Nephron progenitor cell (in vitro differentiated cells): ENCODE results near the gene TSKS.

ENCODE experiments used
- DNase-seq: peaks from one replicate; pipeline ENCODE4 v3.0.0; 2021
- H3K27ac Mint-ChIP-seq: 2 replicates; pipeline ENCODE4 v1.8.0; 2021; ENCODE audit warnings: mild to moderate bottlenecking, moderate library complexity, mixed read lengths
- H3K27me3 Mint-ChIP-seq: 2 replicates; pipeline ENCODE4 v1.8.0; 2021; ENCODE audit warnings: mild to moderate bottlenecking, low read depth, mixed read lengths; ENCODE audit not compliant: poor library complexity
- H3K36me3 Mint-ChIP-seq: 2 replicates; pipeline ENCODE4 v1.8.0; 2021; ENCODE audit warnings: low read depth, mixed read lengths
- H3K4me1 Mint-ChIP-seq: 2 replicates; pipeline ENCODE4 v1.8.0; 2021; ENCODE audit warnings: mixed read lengths
- H3K4me3 Mint-ChIP-seq: 2 replicates; pipeline ENCODE4 v1.8.0; 2021; ENCODE audit warnings: mild to moderate bottlenecking, moderate library complexity, mixed read lengths
- H3K9me3 Mint-ChIP-seq: 2 replicates; pipeline ENCODE4 v1.8.0; 2021; ENCODE audit warnings: mild to moderate bottlenecking, moderate library complexity, mixed read lengths
- TF ChIP-seq, protein P1 (sequence below): fragments of 200-600 bp; sonication (generic); IDR thresholded peaks from 2 replicates; pipeline ENCODE4 v1.5.0; 2021; ENCODE audit warnings: antibody characterized with exemption

The TSKS gene

DNA sequence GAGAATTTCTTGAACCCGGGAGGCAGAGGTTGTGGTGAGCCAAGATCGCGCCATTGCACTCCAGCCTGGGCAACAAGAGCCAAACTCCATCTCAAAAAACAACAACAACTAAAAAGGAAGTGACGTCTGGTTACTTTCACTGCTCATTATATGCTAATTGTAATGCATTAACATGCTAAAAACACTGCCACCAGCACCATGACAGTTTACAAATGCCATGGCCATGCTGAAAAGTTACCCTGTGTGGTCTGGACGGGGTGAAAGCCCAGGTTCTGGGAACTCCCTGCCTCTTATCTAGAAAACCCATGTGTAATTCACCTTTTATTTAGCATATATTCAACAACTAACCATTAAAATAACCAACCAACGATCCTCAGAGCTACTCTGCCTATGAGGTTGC is 44.1 kb downstream of the TSKS start:
- Mint-ChIP-seq H3K9me3 (peaks cover 5% of the 10 kb centered on the region), H3K27ac (no peak overlapping the region)

DNA sequence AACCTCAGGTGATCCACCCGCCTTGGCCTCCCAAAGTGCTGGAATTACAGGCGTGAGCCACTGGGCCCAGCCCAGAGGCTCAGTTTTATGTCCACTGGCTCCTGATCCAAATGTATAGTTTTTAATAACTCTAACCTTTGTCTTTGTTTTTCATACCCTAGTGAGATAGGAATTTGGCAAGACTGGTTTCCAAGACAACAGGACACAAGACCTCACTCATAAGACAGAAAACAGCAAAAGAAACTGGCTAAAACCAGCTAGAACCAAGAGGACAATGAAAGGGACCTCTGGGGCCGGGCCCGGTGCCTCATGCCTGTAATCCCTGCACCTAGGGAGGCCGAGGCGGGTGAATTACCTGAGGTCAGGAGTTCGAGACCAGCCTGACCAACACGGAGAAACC is 44.6 kb downstream of the TSKS start:
- Mint-ChIP-seq H3K4me3 (no peak overlapping the region), H3K36me3 (peaks cover 19% of the 10 kb centered on the region), H3K9me3 (peaks cover 4% of the 10 kb centered on the region), H3K4me1 (peaks cover 5% of the 10 kb centered on the region), H3K27me3 (no peaks in the 10 kb centered on the region), H3K27ac (no peak overlapping the region)
- TF ChIP-seq, protein P1, sequence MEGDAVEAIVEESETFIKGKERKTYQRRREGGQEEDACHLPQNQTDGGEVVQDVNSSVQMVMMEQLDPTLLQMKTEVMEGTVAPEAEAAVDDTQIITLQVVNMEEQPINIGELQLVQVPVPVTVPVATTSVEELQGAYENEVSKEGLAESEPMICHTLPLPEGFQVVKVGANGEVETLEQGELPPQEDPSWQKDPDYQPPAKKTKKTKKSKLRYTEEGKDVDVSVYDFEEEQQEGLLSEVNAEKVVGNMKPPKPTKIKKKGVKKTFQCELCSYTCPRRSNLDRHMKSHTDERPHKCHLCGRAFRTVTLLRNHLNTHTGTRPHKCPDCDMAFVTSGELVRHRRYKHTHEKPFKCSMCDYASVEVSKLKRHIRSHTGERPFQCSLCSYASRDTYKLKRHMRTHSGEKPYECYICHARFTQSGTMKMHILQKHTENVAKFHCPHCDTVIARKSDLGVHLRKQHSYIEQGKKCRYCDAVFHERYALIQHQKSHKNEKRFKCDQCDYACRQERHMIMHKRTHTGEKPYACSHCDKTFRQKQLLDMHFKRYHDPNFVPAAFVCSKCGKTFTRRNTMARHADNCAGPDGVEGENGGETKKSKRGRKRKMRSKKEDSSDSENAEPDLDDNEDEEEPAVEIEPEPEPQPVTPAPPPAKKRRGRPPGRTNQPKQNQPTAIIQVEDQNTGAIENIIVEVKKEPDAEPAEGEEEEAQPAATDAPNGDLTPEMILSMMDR = no peak
- DNase-seq = no peak

More for the DNA sequence above, 44.1 kb downstream of the TSKS start:
- no peak for DNase-seq
- H3K27me3 Mint-ChIP-seq = peaks cover 3% of the 10 kb centered on the region
- TF ChIP-seq, protein P1 = no peak
- peaks cover 5% of the 10 kb centered on the region for H3K4me1 Mint-ChIP-seq
- H3K4me3 Mint-ChIP-seq = no peak overlapping the region
- peaks cover 14% of the 10 kb centered on the region for H3K36me3 Mint-ChIP-seq

DNA sequence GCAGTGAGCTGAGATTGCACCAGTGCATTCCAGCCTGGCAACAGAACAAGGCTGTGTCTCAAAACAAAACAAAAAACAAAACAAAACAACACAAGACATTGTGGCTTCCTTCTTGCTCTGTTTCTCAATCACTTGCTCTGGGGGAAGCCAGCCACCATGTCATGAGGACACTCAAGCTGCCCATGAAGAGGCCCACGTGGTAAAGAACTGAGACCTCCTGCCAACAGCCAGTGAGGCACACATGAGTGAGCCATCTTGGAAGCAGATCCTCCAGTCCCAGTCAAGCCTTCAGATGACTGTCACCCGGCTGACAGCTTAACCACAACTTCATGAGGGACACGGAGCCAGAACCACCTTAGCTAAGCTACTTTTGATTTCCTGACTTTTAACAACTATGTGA is 47.0 kb downstream of the TSKS start:
- no peaks in the 10 kb centered on the region for H3K27me3 Mint-ChIP-seq
- H3K4me3 Mint-ChIP-seq = no peak overlapping the region
- H3K36me3 Mint-ChIP-seq = peaks cover 38% of the 10 kb centered on the region
- H3K27ac Mint-ChIP-seq = no peak overlapping the region
- TF ChIP-seq, protein P1 = no peak
- peaks cover 5% of the 10 kb centered on the region for H3K4me1 Mint-ChIP-seq
- no peak for DNase-seq
- no peaks in the 10 kb centered on the region for H3K9me3 Mint-ChIP-seq

DNA sequence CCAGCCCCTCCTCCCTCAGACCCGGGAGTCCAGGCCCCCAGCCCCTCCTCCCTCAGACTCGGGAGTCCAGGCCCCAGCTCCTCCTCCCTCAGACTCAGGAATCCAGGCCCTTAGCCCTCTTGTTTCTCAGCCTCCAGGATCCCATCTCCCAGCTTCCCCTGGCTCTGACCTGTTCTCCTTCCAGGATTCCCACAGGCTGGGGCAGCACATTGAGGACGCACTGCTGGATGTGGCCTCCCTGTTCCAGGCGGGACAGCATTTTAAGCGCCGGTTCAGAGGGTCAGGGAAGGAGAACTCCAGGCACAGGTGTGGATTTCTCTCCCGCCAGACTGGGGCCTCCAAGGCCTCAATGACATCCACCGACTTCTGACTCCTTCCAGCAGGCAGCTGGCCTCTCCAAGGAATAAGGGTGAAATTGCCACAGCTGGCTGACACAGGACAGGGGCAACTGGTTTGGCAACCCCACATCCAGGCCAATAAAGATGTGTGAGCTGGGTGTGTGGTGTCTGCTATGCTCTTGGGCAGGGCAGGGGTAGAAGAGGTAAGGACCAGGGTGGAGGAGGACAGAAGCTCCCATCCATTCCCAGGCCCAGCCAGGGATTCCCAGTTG is 49.8 kb downstream of the TSKS start:
- no peak overlapping the region for H3K4me3 Mint-ChIP-seq

DNA sequence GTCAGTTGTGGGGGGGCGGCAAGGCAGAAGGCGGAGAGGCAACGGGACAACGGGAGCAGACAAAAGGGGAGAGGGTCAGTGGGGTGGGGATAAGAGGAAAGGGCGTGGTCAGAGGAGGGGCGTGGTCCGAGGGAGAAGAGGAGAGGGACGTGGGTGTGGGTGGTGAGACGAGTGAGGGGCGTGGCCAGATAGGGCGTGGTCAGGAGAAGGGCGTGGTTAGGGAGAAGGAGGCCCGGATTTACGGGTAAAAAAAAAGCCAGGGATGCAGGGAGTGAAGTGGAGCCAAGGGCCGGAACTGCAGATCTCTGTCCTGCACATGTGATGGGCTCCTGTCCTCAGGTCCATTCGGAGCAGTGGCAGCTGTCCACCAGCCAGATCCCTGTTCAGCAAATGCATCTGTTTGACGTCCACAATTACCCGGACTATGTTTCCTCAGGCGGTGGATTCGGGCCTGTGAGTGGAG is 50.7 kb downstream of the TSKS start:
- peak; percentile 48 for DNase-seq
- Mint-ChIP-seq H3K36me3 (peaks cover 64% of the 10 kb centered on the region), H3K9me3 (no peaks in the 10 kb centered on the region)

More for the DNA sequence above, 49.8 kb downstream of the TSKS start:
- no peaks in the 10 kb centered on the region for H3K9me3 Mint-ChIP-seq
- peaks cover 5% of the 10 kb centered on the region for H3K4me1 Mint-ChIP-seq
- no peak overlapping the region for H3K27ac Mint-ChIP-seq
- TF ChIP-seq, protein P1 = no peak
- DNase-seq = no peak
- peaks cover 62% of the 10 kb centered on the region for H3K36me3 Mint-ChIP-seq
- no peaks in the 10 kb centered on the region for H3K27me3 Mint-ChIP-seq

More for the DNA sequence above, 50.7 kb downstream of the TSKS start:
- H3K27ac Mint-ChIP-seq = no peak overlapping the region
- no peaks in the 10 kb centered on the region for H3K27me3 Mint-ChIP-seq
- no peak overlapping the region for H3K4me3 Mint-ChIP-seq
- TF ChIP-seq, protein P1 = no peak
- H3K4me1 Mint-ChIP-seq = peaks cover under 1% of the 10 kb centered on the region
